PFSK-1 (cell line): Measurements from ENCODE around the gene SLC35A3.

Source experiments
- FOXP2 ChIP-seq: optimal IDR thresholded peaks from 2 replicates; pipeline ENCODE3; 2011; ENCODE audit warnings: borderline replicate concordance, control low read depth, inconsistent platforms; ENCODE audit not compliant: insufficient read depth; ENCODE audit errors: extremely low read length, extremely low read depth
- POLR2AphosphoS5 ChIP-seq: IDR thresholded peaks from 2 replicates; pipeline ENCODE4 v1.6.1; 2012; ENCODE audit warnings: low read depth, mild to moderate bottlenecking, control low read depth, low read length, moderate library complexity
- REST ChIP-seq, 2 experiments: IDR thresholded peaks; 2 replicates each; pipeline versions ENCODE4 v1.6.1 to v1.8.0; 2011 to 2012; ENCODE audit warnings: low read depth in 2 of 2, low read length in 2 of 2, control low read depth in 1 of 2, inconsistent platforms in 1 of 2, mild to moderate bottlenecking in 1 of 2, moderate library complexity in 1 of 2; ENCODE audit not compliant: insufficient read depth in 1 of 2
- SIN3A ChIP-seq: IDR thresholded peaks from 2 replicates; pipeline ENCODE4 v1.6.1; 2012; ENCODE audit warnings: mild to moderate bottlenecking, low read length, moderate library complexity, borderline replicate concordance; ENCODE audit not compliant: insufficient read depth
- TAF1 ChIP-seq: IDR thresholded peaks from 2 replicates; pipeline ENCODE4 v1.6.1; 2012; ENCODE audit warnings: low read length, control low read depth, borderline replicate concordance; ENCODE audit not compliant: insufficient read depth

Gene SLC35A3

DNA sequence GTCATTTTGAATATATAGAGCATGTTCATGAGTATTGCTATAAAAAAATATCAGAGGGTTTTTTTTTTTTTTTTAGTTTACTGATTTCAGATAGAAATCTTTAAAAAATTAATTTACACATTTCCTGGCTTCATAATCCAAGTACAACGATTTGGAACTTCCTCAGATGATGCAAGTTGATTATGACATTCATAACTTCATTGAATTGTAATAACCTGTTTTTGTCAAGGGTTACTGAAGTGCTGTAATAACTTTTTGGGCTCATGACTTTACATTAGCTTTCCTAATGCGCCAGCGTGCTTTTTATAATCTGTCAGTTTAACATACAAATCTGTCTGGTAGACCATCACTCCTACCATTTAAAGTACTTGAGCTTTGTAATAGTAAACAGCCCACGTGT lies 81.6 kb downstream of the SLC35A3 start:
- TF ChIP-seq REST (IDR thresholded peaks at IDR 0.05; ENCODE audit: insufficient read depth in 1 of 2, low read depth in 2 of 2, low read length in 2 of 2) (no peak), TAF1 (no peak), FOXP2 (no peak), POLR2AphosphoS5 (no peak)

DNA sequence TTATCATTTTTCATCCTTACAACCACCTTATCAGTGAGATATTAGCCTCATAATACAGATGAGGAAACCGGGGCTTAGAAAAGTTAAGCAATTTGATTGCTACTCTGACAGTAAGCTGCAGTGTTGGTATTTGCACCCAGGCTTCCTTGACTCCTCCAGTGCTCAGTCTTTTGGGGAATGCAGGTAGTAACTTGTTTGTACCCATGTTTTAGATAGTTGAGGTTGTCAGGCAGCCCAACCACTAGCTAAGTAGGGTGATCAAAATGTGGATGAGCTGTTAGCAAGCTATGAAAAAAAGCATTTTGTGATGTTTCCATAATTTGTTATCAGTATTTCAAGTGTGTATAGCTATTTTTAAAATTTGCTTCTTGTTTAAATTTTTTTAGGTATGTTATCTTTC lies 82.1 kb downstream of the SLC35A3 start:
- TF ChIP-seq POLR2AphosphoS5 (no peak), FOXP2 (no peak), SIN3A (no peak), REST (IDR thresholded peaks at IDR 0.05; ENCODE audit: insufficient read depth in 1 of 2, low read depth in 2 of 2, low read length in 2 of 2) (no peak), TAF1 (no peak)

GRCh38 chr1:100053119-100053518 lies 83.3 kb downstream of the SLC35A3 start:
- no peak for TF ChIP-seq POLR2AphosphoS5

- TF ChIP-seq SIN3A: no peak
Observed at GRCh38 chr1:100053727-100054126, 83.9 kb downstream of the SLC35A3 start.

DNA sequence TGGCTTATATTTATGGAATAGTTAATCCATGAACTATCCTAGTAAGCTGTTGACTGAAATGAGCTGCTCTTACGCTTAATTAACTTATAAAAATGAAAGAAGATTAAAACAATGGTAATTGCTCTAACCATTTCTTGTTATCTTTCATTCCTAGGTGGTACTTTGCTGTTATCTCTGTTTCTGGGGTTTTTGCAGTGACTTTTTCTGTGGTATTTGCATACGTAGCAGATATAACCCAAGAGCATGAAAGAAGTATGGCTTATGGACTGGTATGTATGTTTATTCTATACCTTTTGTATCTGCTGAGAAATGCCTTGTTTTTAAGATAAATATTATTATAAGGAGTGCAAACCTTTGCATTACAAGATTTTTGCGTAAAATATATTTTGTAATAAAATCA lies 91.9 kb downstream of the SLC35A3 start:
- TF ChIP-seq TAF1: no peak
- TF ChIP-seq POLR2AphosphoS5: no peak
- TF ChIP-seq REST (IDR thresholded peaks at IDR 0.05; ENCODE audit: insufficient read depth in 1 of 2, low read depth in 2 of 2, low read length in 2 of 2): no peak
- TF ChIP-seq FOXP2: no peak
- TF ChIP-seq SIN3A: no peak

DNA sequence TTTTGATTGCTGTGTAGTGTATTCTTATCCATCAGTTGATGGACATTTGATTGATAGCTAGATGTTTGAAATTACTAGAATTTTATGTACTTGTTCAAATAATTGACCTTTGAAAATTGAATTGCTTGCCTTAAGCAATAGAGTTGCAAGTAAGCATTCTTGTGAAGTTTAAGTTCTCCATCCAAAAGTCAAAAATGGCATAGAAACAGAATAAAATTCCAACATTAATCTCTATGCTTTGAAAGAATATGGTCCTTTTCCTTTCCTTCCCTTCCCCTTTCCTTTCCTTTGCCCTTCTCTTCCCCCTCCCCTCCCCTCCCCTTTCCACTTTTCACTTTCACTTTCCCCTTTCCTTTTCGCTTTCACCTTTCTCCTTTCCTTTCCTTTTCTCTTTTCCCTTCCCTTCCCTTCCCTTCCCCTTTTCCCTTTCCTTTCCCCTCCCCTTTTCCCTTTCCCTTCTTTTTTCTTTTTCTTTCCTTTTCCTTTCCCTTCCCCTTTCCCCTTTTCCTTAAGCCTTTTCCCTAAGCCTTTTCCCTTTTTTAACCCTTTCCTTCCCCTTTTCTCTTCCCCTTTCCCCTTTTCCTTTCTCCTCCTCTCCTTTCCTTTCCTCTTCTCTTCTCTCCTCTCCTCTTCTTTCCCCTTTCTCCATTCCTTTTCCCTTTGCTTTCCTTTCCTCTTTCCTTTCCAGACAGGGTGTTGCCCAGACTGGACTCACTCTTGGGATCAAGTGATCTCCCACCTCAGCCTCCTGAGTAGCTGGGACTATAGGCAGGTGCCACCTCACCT lies 95.6 kb downstream of the SLC35A3 start:
- TF ChIP-seq FOXP2: no peak
- no peak for TF ChIP-seq REST (IDR thresholded peaks at IDR 0.05; ENCODE audit: insufficient read depth in 1 of 2, low read depth in 2 of 2, low read length in 2 of 2)
- no peak for TF ChIP-seq POLR2AphosphoS5
- TF ChIP-seq TAF1: no peak
- no peak for TF ChIP-seq SIN3A
